Daoy (cell line): ENCODE measurements around the gene ZIC5. TPM values are rescaled to one million over a fixed set of nuclear protein-coding genes. Genes with fewer than 3 reads are reported as not detected.
A peak's percentile ranks its signal among the peaks of the same experiment; 100 is the strongest.

Experiments
- DNase-seq: peaks from one replicate; pipeline ENCODE4 v3.0.0-alpha.2; 2015; ENCODE audit warnings: low read depth
- total RNA-seq: library from RNA; depleted of rRNA; stranded (reverse); fragments of >200 nt; shearing (Covaris generic); gene quantifications from 2 replicates; pipeline ENCODE4 v1.2.3, GENCODE V29; 2014; rRNA removed

ZIC5 gene
- total RNA-seq = 2.4 and 2.5 TPM in 2 replicates

- DNase-seq = peak; percentile 81
Measured at GRCh38 chr13:99971576-99972189, at the start of gene ZIC5. TSS of gene ZIC5 (minus strand) at chr13:99971767. CDS start at chr13:99971603, 164 bp downstream.

- DNase-seq = no peak
Measured at GRCh38 chr13:100019780-100020356, 48.3 kb upstream of the ZIC5 start.

GRCh38 chr13:100014621-100015020 is 43.1 kb upstream of the ZIC5 start:
- DNase-seq = no peak

- DNase-seq = no peak
Measured at GRCh38 chr13:99998261-99998660, 26.7 kb upstream of the ZIC5 start.

GRCh38 chr13:99997702-99998214 is 26.2 kb upstream of the ZIC5 start:
- DNase-seq = no peak

GRCh38 chr13:99996381-99996973 is 24.9 kb upstream of the ZIC5 start:
- DNase-seq = no peak

GRCh38 chr13:99995589-99996380 is 24.2 kb upstream of the ZIC5 start:
- peak; percentile 48 for DNase-seq

GRCh38 chr13:99995104-99995588 is 23.6 kb upstream of the ZIC5 start:
- DNase-seq = no peak

- DNase-seq = no peak
Measured at GRCh38 chr13:99994638-99995020, 23.1 kb upstream of the ZIC5 start.

GRCh38 chr13:99993660-99994637 is 22.4 kb upstream of the ZIC5 start:
- peak; percentile 18 for DNase-seq

GRCh38 chr13:99992949-99993351 is 21.4 kb upstream of the ZIC5 start:
- DNase-seq = peak; percentile 74

GRCh38 chr13:99991828-99992775 is 20.5 kb upstream of the ZIC5 start:
- no peak for DNase-seq

GRCh38 chr13:99991013-99991827 is 19.7 kb upstream of the ZIC5 start:
- no peak for DNase-seq

GRCh38 chr13:99990126-99990977 is 18.8 kb upstream of the ZIC5 start:
- no peak for DNase-seq

GRCh38 chr13:99989276-99990125 is 17.9 kb upstream of the ZIC5 start:
- no peak for DNase-seq

GRCh38 chr13:99988529-99989275 is 17.1 kb upstream of the ZIC5 start:
- no peak for DNase-seq
